Kidney epithelial cell (primary cell): ENCODE data around the gene PDCD11. TPM values are rescaled to one million over a fixed set of nuclear protein-coding genes. Genes with fewer than 3 reads are reported as not detected.

Experiments
- DNase-seq: peaks from one replicate; pipeline ENCODE4 v3.0.0-alpha.2; 2010; ENCODE audit warnings: low read depth
- H3K27me3 ChIP-seq: 2 replicates; pipeline ENCODE4 v1.6.0; 2011; ENCODE audit warnings: low read length; ENCODE audit not compliant: control insufficient read depth, insufficient read depth
- H3K36me3 ChIP-seq: 2 replicates; pipeline ENCODE4 v1.5.1; 2011; ENCODE audit warnings: low read length; ENCODE audit not compliant: control insufficient read depth, insufficient read depth
- H3K4me3 ChIP-seq: 2 replicates; pipeline ENCODE4 v1.5.1; 2011; ENCODE audit warnings: low read depth, mild to moderate bottlenecking, control low read depth, low read length
- CTCF ChIP-seq: IDR thresholded peaks from 2 replicates; pipeline ENCODE4 v1.5.1; 2011; ENCODE audit warnings: mild to moderate bottlenecking, moderate library complexity, low read length, control low read depth, inconsistent platforms; ENCODE audit not compliant: insufficient read depth, poor library complexity, severe bottlenecking
- total RNA-seq: library from RNA; depleted of rRNA; stranded (reverse); fragments of >200 nt; gene quantifications from 2 replicates; pipeline ENCODE4 v1.2.3, GENCODE V29; 2015

PDCD11 gene
- total RNA-seq, 1 donor from 2014 or later: 53.0 TPM

GRCh38 chr10:103444478-103444877 is 48.1 kb downstream of the PDCD11 start:
- DNase-seq: no peak
- Histone ChIP-seq H3K4me3 (no peak overlapping the region), H3K36me3 (peaks cover 3% of the 10 kb centered on the region), H3K27me3 (no peaks in the 10 kb centered on the region)
- TF ChIP-seq CTCF: no peak

- DNase-seq: no peak
- no peaks in the 10 kb centered on the region for H3K27me3 ChIP-seq
- peaks cover 3% of the 10 kb centered on the region for H3K36me3 ChIP-seq
- TF ChIP-seq CTCF: no peak
- H3K4me3 ChIP-seq: no peak overlapping the region
Observed at GRCh38 chr10:103445366-103445765, 48.9 kb downstream of the PDCD11 start.

- Histone ChIP-seq H3K27me3 (no peaks in the 10 kb centered on the region), H3K36me3 (peaks cover 3% of the 10 kb centered on the region), H3K4me3 (no peak overlapping the region)
- no peak for DNase-seq
- no peak for TF ChIP-seq CTCF
Observed at GRCh38 chr10:103445767-103446567, 49.5 kb downstream of the PDCD11 start.

GRCh38 chr10:103447187-103447586 is 50.8 kb downstream of the PDCD11 start:
- no peak for TF ChIP-seq CTCF
- peaks cover 3% of the 10 kb centered on the region for H3K36me3 ChIP-seq
- H3K27me3 ChIP-seq: no peaks in the 10 kb centered on the region
- H3K4me3 ChIP-seq: no peak overlapping the region
- DNase-seq: no peak

- DNase-seq: peak; percentile 18
- peaks cover 3% of the 10 kb centered on the region for H3K36me3 ChIP-seq
- H3K27me3 ChIP-seq: no peaks in the 10 kb centered on the region
- H3K4me3 ChIP-seq: no peak overlapping the region
- TF ChIP-seq CTCF: no peak
Observed at GRCh38 chr10:103448746-103449145, 52.3 kb downstream of the PDCD11 start.
